NCI-H446 (cell line): ENCODE data around the gene TRUB1.

Source experiments
- DNase-seq, 2 experiments: peaks; one replicate each; lab custom pipeline; 2025; lab: John Stamatoyannopoulos, UW

TRUB1 gene

DNA sequence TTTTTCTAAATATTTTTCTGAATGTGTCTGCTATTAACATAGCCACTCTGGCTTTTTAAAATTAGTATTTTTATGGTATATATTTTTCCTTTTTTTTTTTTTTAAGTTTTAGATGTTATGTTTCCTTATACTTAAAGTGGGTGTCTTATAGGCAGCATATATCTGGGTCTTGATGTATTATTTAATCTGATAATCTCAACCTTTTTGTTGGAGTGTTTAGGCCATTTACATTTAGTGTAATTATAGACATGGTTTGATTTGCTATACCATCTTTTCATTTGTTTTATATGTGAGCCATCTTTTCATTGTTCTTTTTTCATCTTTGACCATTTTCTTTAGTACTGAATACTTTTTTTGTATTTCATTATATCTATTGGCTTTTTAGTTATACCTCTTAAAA, 45.0 kb downstream of the TRUB1 start:
- DNase-seq = no peak

DNA sequence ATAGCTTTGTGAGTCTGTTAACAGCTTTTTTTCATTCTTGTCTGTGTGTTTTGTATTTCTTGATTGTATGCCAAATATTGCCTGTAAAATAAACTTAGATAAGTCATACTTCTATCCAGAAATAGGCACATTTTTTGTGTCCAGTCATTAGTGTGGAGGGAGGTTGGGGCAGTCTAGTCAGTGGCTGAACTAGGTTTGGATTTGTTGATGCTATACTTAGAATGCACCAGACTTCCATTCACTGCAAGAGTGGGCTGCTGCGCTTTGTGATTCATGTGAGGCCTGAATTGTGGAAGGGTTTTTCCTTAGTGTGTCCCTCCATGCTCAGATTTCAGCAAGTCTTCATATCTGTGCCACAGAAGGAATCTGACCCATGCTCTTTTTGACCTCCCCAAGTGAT, 50.0 kb downstream of the TRUB1 start:
- no peak for DNase-seq

DNA sequence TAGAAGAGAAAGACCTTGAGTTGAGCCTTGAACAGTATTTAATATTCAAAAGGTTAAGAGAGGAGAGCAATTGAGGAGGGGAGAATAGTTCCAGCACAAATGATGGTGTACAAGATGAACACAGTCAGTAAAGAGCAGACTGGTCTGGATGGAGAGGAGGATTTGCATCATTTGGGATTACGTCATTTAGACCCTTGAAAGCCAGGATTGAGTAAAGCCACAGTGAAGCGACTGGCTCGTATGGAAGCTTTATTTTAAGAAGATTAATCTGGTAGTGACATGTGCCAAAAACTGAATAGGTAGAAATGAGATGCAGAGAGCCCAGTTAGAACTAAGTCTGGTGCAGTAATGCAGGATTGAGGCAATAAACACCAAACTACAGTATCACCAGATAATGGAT, 52.6 kb downstream of the TRUB1 start:
- no peak for DNase-seq

DNA sequence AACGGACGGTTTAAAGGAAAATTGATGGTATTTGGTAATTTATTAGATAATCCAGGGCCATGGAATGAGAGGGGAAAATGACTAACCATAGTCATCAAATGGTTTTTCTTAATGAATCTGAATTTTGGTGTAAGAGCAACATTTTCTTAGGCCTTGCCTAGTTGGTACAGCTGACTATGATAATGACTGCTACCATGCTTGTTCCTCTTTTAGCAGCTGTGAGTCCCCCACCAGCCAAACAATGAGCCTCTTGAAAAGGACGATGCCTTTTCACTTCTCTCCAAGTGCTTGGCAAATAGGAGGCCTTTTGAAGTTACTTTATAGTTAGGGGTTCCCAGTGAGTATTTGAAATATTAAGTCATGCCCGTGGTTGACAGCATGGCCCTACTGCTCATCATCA, 53.0 kb downstream of the TRUB1 start:
- DNase-seq = no peak

DNA sequence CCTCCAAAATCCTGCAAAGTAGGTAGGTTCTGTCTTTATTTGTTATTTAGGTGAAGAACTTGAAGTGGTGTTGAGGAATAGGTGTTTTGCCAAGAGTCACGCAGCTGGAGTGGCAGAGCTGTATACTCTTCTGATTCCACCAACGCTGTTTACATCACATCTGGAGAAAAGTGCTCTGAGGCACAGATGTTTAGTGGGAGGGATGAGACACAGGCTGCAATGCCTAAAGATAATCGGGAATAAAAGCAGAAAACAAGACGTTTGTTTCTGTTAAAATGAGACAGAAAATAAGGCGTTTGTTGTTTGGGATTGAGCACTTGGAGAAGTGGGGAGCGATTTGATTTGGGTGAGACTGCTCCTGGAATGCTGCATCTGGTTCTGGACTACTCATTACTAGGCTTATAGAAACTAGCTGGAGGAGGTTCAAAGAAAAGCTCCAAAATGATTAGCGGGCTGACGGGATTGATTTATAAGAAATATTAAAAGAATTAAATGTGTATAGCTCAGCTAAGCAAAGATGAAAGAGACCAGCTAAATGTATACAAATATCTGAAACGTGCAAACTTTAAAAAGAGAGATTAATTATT, 54.3 kb downstream of the TRUB1 start:
- DNase-seq = no peak

DNA sequence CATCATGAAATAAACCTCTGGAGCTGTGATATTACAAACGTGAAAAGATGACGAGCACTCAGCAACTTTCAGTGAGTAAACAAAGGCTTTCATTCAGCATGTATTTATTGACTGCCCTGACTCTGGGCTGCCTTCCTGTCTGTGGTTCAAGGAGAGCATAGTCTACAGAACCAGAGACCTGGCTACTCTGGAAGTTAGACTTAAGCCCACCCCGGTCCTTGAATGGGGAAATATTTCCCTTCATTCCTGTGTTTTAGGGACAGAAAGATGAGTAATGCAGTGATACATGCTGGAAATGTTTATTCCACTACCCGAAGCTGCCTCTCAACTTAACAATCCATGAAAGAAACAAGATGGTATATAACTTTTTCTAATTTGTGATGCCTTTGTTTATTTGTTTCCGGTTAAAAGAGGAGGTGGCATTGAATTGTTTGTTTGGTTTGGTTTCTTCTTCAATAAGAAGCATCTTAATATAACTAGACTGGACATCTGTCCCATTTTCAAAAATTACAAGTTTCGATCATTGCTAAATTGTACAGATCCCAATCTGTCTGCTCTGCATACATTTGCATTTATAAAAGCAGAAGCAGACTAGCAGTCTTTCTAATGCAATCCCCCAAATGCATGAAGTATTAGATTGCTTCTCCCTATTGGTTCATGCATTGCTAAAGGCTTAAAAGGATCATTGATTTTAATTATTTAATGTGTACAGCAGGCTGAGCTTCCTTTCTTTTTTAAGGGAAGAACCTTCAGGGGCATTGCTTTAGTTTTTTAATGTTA, 57.7 kb downstream of the TRUB1 start:
- DNase-seq = no peak

DNA sequence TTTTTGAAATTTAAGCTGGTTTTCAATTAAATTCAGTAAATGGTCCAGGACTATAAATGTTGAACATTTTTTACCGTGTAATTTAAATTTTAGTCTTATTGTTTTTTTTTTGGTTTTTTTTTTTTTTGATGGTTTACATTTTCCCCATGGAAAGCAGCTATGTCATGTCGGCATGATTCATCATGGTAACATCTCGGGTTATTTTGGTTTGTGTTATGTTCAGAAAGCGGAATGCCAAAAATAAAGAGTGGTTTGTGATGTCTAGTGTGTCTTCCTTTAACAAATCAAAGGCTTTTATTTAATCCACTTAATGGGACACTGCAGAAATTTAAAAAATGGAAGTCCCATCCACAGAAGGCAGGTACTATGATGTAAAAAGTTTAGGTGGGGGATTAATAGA, 58.5 kb downstream of the TRUB1 start:
- no peak for DNase-seq

DNA sequence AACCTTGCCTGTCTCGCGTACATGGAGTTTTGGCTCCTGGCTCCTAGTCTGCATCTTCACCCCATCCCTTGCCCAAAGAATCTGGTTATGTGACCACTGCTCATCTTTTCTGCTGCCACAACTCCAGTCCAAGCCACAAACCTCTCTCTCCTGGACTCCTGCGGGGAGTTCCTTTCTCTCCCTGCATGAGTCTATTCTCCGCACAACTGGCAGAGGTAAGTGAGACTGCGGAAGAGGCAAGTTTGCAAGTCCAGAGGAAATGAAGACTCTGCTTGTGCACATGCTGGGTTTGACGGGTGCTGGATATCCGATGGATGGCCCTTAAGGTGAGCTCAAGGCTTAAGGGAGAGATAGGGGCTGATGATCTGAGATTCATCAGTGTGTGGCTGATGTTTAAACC, 61.0 kb downstream of the TRUB1 start:
- DNase-seq = no peak

DNA sequence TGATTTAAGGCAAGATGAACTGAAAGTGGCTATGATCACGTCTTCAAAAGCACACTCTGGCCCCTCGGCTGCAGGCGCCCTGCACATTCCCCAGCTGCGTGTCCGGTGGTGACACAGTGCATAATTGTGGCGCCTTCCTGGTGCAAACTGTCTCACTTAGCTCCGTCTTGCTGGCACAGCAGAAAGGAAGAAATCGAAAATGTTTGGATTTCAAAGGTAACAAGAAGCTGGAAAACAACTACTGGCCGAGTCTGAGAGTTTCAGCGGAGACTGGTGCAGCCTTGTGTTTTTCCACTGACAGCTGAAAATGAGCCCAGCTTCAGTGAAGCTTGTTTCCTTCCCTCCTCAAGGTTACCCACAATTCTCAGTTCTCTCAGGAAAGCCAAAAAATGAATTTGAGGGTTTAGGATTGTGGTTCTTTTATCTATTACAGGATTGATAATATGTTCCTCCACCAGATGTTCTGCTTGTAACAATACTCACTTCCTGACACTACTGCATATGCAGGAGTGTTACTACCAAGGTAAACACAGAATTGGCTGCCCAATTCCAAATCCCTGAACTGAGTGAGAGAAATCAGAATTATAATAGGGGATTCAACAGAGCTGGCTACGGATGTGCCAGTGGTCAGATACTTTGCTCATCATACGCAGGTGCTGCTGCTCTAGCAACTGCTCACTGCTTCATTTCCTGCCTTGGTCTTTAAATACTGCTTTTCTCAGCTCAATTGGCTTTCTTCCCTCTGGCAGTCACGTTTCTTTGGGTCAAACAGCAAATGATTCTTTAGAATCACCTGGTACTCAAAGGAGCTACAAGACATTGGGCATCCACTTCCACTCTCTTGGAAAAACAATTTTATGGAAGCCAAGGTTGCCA, 63.7 kb downstream of the TRUB1 start:
- no peak for DNase-seq

DNA sequence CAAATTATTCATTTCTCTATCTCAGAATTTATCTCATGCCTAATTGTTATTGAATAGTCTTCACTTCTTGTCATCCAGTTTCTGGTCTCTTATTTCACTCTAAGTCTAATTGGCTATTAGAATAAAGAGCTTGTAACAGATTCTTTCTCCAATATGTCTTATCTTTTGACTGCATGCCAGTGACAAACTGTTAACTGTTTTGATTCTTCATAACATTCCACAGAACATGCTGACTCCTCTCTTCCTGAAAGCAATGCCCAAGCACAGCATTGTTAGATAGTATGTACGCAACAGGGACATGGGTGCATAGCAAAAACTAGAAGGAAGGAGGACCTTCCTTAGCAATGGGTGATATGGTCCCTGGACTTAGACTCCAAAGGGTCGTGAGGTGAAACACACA, 65.4 kb downstream of the TRUB1 start:
- no peak for DNase-seq

DNA sequence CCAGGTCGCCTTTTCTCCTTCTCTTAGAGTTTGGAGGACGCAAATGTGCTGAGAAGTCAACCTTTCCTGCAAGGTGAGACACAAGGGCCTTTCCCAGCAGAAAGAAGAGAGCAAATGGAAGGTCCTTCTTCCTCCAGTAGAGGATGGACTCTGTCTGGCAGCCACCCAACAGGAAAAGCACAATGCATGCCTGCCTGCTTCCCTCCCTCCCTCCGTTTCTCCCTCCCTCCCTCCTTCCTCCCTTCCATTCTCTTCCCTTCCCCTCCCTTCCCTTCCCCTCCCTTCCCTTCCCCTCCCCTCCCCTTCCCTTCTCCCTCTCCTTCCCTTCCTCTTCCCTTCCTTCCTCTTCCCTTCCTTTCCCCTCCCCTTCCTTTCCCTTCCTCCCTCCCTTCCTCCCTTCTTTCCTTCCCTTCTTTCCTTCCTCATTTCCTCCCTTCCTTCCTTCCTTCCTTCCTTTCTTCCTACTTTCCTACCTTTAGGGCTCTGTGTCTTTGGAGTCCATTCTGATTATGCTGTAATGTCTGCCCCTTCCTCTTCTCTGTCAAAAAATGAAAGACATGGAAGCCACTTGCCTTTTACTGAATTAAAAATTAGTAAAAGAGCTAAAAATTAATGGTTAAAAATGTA, 66.4 kb downstream of the TRUB1 start:
- no peak for DNase-seq

DNA sequence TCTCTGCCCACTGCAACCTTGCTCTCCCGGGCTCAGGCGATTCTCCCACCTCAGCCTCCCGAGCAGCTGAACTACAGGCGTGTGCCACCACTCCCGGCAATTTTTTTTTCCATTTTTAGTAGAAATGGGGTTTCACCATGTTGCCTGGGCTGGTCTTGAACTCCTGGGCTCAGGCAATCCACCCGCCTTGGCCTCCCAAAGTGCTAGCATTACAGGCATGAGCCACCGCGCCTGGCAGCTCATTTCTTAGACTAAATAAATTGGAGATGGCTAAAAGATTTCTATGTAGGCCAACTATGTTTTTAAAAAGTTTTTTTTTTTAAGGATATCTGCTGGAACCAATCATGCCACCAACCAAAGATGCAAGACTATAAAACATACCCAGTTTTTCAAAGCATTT, 67.8 kb downstream of the TRUB1 start:
- no peak for DNase-seq

DNA sequence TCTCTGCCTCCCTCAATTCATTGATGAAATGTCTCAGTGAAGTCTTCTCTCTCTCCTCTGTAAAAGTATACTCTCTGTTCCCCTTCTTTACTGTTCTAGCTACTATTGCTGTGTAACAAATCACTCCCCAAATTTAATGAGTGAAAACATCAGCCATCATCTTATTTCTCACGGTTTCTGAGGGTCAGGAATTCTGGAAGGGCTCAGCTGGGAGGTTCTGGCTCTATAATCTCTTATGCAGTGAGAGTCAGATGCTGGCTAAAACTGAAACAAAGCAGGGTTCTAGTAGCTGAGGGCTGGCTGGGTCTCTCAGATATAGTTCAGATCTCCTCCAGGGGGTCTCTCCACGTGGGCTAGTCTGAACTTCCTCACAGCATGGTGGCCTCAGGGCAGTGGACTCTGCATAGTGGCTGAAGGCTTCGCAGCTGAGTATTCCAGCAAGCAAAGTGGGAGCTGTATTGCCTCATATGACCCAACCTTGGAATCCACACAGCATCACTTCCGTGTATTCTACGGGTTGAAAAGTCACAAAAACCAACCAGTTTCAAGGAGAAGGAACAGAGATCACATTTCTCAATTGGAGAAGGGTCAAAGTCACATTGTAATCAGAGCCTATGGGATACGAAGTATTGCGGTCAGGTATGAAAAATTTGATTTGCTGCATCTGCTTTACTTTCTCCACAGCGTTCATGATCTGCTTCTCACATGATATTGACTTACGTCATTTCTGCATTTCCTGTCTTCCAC, 80.4 kb downstream of the TRUB1 start:
- DNase-seq = no peak

DNA sequence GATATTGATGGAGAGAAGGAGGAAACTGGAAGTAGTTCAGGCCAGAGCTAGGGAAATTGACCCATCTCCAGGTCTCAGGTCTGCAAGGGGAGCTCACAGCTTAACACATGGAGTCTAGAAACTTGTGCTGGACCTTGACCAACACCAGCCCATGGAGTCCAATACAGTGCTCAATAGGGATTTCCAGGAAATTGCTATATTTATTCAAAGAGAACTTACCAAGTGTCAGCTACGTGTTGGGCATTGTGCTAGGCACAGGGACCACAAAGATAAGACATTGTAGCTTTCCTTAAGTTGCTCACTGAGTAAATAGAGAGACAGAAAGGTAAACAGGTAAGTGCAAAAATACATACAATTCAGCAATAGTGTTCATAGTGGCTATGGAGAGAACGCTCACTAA, 82.5 kb downstream of the TRUB1 start:
- DNase-seq = no peak

DNA sequence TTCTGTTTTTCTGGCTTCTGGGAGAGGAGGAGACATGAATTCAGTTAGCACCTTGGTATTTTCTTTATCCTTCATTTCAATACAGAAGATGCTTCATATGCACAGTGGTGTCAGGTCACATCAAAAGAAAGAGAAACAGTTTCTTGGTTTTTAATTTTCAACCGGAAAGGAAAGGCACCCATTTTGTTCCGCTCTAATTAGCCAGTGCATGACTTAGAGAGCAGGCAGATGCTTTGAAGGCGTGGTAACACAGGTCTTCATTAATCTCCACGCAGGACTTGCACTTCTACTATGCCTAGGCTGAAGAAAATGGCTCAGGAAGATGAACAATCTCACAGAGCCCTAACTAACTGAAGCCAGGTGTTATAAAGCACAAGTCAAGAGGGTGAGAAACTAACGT, 84.7 kb downstream of the TRUB1 start:
- no peak for DNase-seq

DNA sequence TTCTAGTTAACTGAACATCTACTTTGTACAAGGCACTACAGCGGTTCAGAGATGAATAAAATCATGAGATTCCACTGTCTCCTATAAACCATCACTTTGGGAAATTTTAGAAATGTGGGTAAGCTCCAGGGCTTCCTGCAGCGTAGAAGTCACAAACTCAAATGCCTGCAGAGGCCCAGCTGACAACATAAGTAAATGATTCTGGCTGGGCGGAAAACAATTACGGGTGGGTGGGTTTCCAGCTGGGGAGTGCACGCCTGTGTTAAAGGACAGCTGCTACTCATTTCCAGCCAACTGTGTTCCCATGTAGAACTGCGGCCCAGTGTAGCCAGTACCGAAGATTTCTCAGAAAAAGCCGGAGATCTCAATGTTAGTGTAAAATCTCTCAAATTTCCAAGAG, 85.7 kb downstream of the TRUB1 start:
- DNase-seq = no peak

DNA sequence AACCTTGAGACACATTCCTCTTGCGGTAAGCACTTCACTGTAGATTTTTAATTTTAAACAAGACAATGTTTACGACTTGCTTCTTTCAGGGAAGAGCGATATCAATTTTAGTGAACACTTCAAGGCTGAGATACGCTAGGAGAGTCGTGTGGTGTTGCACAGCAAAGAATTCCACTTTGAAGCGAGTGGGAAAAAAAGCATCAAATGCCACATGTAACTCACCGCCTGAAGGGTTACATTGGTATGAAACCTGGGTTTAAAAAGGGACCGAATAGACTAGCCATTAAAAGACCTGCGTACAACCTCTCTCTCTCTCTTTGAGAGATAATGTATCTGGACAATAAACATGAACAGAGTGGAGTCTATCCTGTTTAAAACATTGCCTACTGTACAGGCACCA, 86.4 kb downstream of the TRUB1 start:
- DNase-seq = no peak

DNA sequence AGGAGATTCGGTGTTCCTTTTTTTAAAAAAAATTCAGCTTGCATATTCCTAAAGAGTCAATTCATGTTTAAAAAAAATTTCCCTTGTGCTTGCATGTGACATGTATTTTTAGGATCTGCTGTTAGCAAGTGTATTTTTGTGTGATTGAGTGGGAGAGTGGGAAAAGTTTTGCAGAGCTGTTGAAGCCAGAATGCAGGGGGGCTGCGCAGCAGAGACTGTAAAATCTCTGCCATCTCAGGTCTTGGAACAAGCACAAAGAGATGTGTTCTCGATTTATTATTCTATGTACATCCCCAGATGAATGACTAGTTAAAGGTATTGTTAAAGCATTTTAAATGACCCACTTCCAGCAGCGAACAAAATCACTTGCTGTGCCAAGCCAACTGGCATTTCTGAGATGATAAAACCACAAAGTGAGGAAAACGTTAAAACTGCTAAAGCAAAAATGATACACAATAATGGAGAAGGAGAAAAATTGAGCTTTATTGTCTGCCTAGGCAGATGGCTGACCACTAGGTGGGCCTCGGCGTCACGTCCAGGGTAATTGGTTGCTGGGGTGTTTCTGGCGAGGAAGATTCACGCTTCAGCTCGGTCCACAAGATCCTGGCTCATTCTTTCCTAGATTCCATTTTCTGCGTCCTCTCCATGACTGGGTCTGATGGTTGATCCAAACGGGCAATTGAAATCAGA, 88.2 kb downstream of the TRUB1 start:
- DNase-seq = no peak

DNA sequence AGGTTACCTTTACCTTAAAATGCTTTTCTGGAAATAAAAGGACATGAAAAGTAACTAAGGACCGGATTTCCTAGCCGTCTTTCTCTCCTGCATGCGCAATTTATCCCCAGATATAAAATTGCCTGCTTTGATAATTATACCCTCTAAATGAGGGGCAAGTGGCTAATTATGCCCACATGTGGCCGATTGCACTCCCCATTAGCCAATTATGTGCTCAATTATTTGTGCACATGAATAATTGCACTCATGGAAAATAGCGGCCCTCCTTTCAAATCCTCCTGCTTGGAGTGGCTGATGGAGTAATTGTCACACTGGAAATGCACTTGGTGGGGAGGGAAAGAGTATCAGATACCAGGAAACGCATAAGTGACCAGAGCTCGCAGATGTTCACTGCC, 88.7 kb downstream of the TRUB1 start:
- no peak for DNase-seq
